Measurements from ENCODE around the gene MICAL3.

MICAL3 gene

DNA sequence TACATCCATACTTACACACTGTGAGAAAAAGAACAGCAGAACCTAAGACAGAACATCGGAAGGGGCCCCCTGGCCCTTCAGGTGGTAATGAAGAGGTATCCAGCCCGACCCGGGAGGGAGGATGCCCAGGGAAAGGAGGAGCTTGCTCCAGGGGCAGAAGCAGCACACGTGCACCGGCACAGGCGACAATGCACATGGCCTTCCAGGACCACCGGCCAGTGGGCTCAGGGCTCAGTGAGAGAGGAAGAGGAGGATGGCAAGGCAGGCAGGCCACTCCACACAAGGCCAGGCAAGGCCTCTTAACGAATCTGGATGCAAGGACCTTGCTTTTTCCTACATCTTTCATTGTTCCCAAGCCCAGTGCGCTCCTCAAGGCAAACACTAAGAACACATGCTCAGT is 52.6 kb downstream of the MICAL3 start:
- peak overlapping the region; percentile 38 for H3K27ac ChIP-seq
- no peak overlapping the region for H3K4me3 ChIP-seq (ENCODE audit: low read depth, low read length)
- TF ChIP-seq, protein P1, sequence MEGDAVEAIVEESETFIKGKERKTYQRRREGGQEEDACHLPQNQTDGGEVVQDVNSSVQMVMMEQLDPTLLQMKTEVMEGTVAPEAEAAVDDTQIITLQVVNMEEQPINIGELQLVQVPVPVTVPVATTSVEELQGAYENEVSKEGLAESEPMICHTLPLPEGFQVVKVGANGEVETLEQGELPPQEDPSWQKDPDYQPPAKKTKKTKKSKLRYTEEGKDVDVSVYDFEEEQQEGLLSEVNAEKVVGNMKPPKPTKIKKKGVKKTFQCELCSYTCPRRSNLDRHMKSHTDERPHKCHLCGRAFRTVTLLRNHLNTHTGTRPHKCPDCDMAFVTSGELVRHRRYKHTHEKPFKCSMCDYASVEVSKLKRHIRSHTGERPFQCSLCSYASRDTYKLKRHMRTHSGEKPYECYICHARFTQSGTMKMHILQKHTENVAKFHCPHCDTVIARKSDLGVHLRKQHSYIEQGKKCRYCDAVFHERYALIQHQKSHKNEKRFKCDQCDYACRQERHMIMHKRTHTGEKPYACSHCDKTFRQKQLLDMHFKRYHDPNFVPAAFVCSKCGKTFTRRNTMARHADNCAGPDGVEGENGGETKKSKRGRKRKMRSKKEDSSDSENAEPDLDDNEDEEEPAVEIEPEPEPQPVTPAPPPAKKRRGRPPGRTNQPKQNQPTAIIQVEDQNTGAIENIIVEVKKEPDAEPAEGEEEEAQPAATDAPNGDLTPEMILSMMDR (IDR thresholded peaks at IDR 0.05; ENCODE audit: low read depth, low read length, missing control alignments), result no peak
- H3K27me3 ChIP-seq (replicated peaks), result no peaks in the 10 kb centered on the region
- in situ Hi-C loops (cut with HindIII; ENCODE audit: low pct_ligation_motif_present, low sequenced_read_pairs), result no loop called here
- no peak for DNase-seq
- no peaks in the 10 kb centered on the region for H3K36me3 ChIP-seq (replicated peaks)

DNA sequence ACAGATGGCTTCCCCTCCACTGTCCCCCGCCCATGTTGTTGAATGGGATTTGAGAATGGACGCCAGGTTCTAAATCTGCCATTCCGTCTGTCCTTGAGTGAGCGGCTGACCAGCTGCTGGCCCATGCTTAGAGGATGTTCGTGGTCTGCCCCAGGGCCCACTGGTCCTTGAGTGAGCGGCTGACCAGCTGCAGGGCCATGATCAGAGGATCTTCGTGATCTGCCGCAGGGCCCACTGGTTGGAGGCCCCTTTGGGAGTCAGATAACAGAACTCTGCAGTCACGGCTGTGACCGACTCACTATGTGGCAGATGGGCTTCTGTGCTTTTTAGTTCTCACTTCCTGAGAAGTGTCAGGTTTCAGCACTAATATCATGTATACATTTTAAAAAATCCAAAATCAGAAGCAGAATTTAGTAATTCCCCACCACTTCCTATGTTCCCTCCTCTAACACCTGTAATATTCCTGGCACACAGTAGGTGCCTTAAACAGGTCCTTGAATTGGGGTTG is 54.1 kb downstream of the MICAL3 start:
- DNase-seq, result peak; percentile 65
- TF ChIP-seq, protein P1 (IDR thresholded peaks at IDR 0.05; ENCODE audit: low read depth, low read length, missing control alignments), result no peak
- in situ Hi-C loops (cut with HindIII; ENCODE audit: low pct_ligation_motif_present, low sequenced_read_pairs), result no loop called here
- no peak overlapping the region for H3K4me3 ChIP-seq (ENCODE audit: low read depth, low read length)
- no peaks in the 10 kb centered on the region for H3K27me3 ChIP-seq (replicated peaks)
- H3K27ac ChIP-seq, result peak overlapping the region; percentile 96
- no peaks in the 10 kb centered on the region for H3K36me3 ChIP-seq (replicated peaks)

DNA sequence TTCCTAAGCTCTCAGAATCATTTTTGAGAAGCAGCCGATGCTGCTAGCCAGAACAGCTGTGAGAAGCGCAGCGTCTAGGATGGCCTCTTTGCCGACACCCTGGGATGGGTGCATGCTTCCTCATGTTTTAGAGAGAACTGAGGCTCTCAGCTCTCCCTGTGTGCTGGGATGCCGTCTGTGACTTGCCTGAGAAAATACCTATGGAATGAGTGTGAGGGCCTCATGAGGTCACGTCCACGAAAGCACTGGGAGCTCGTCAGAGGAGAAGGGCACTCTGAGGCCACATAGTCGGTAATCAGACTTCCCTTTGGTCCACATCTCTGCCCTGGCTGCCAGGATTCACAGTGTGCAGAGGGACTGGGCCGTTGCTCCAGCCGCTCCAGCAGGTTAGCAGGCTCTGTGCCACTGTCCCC is 54.7 kb downstream of the MICAL3 start:
- Histone ChIP-seq H3K36me3 (replicated peaks) (no peaks in the 10 kb centered on the region), H3K27ac (peak overlapping the region; percentile 96), H3K27me3 (replicated peaks) (no peaks in the 10 kb centered on the region), H3K4me3 (ENCODE audit: low read depth, low read length) (no peak overlapping the region)
- TF ChIP-seq, protein P1 (IDR thresholded peaks at IDR 0.05; ENCODE audit: low read depth, low read length, missing control alignments), result no peak
- peak; percentile 98 for DNase-seq
- in situ Hi-C loops (cut with HindIII; ENCODE audit: low pct_ligation_motif_present, low sequenced_read_pairs), result no loop called here

DNA sequence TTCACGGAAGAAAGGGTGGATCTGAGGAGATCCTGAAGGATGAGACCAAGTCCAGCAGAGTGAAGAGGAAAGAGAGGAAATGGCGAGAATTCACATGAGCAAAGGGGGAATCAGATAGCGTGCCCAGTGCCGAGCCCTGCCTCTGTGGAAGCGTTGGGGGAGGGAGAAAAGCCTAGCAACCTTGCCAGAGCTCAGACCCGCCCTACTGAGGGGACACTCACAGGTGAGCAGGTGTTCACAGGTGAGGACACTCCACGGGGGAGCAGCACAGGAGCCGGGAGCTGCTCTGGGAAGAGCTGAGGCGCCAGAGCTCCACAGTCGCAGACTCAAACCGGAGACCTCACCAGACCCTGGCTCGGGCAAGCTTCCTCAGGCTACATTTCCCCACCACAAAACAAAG is 56.2 kb downstream of the MICAL3 start:
- H3K4me3 ChIP-seq (ENCODE audit: low read depth, low read length), result no peak overlapping the region
- in situ Hi-C loops (cut with HindIII; ENCODE audit: low pct_ligation_motif_present, low sequenced_read_pairs), result no loop called here
- no peak overlapping the region for H3K27ac ChIP-seq
- no peak for DNase-seq
- TF ChIP-seq, protein P1 (IDR thresholded peaks at IDR 0.05; ENCODE audit: low read depth, low read length, missing control alignments), result no peak
- no peaks in the 10 kb centered on the region for H3K36me3 ChIP-seq (replicated peaks)
- H3K27me3 ChIP-seq (replicated peaks), result no peaks in the 10 kb centered on the region

DNA sequence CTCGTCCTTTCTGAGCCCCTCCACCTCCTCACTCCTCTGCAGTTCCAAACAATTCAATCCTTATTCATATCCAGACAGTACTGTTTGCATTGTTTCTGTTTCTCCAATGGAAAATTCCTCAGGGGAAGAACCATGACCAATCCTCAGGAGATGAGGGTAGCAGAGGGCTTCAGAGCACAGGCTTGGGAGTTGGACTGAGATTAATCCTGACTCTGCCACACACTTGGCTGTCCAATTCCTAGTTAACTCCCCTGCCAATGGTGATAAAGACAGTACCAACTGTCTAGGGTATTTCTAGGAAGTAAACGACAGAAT is 58.0 kb downstream of the MICAL3 start:
- Histone ChIP-seq H3K36me3 (replicated peaks) (no peaks in the 10 kb centered on the region), H3K27ac (no peak overlapping the region), H3K27me3 (replicated peaks) (no peaks in the 10 kb centered on the region), H3K4me3 (ENCODE audit: low read depth, low read length) (no peak overlapping the region)
- no peak for DNase-seq
- TF ChIP-seq, protein P1 (IDR thresholded peaks at IDR 0.05; ENCODE audit: low read depth, low read length, missing control alignments), result no peak
- in situ Hi-C loops (cut with HindIII; ENCODE audit: low pct_ligation_motif_present, low sequenced_read_pairs), result no loop called here
